Omental fat pad (tissue), 4 donors: ENCODE data around the gene TOM1L2. TPM values are rescaled to one million over a fixed set of nuclear protein-coding genes. Genes with fewer than 3 reads are reported as not detected.

Experiments
- ATAC-seq: fragments of 150-250 bp; one replicate; pipeline ENCODE4 v1.9.1; 2016; ENCODE audit warnings: mild to moderate bottlenecking, moderate library complexity; ENCODE audit not compliant: low FRiP score
- DNase-seq: peaks from one replicate; pipeline ENCODE4 v3.0.0-alpha.2; 2019; ENCODE audit warnings: low spot score
- total RNA-seq, 4 donors: library from RNA; depleted of rRNA; stranded (reverse); fragments of >200 nt; gene quantifications; one replicate each; pipeline ENCODE4 v1.1.0, GENCODE V29; 2016
- TF ChIP-seq, protein P1 (sequence below), 3 donors: fragments of 450-650 bp; IDR thresholded peaks; one replicate each; pipeline ENCODE4 v1.5.1; 2016 to 2017; ENCODE audit warnings: antibody characterized with exemption in 3 of 3, mild to moderate bottlenecking in 3 of 3, moderate library complexity in 2 of 3

Gene TOM1L2
- total RNA-seq, 4 donors from 2014 or later, result 25.9 to 30.3 (median 27.6) TPM

DNA sequence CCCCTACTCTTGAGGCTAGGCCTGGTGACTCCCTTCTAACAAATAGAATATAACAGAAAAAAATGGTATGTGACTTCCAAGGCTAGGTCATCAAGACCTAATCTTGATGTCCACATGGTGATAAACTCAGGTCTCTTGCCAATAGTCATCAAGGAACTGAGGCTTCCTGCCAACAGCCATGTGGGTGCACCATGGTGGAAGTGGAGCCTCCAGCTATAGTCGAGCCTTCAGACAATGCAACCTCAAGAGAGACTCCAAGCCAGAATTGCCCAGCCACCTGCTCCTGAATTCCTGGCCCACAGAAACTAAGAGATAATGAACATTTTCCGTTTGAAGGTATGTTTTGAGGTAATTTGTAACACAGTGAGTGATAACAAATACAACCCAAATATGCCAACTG, 79.5 kb downstream of the TOM1L2 start:
- DNase-seq, result no peak
- ATAC-seq, result no peak
- TF ChIP-seq, protein P1, sequence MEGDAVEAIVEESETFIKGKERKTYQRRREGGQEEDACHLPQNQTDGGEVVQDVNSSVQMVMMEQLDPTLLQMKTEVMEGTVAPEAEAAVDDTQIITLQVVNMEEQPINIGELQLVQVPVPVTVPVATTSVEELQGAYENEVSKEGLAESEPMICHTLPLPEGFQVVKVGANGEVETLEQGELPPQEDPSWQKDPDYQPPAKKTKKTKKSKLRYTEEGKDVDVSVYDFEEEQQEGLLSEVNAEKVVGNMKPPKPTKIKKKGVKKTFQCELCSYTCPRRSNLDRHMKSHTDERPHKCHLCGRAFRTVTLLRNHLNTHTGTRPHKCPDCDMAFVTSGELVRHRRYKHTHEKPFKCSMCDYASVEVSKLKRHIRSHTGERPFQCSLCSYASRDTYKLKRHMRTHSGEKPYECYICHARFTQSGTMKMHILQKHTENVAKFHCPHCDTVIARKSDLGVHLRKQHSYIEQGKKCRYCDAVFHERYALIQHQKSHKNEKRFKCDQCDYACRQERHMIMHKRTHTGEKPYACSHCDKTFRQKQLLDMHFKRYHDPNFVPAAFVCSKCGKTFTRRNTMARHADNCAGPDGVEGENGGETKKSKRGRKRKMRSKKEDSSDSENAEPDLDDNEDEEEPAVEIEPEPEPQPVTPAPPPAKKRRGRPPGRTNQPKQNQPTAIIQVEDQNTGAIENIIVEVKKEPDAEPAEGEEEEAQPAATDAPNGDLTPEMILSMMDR (IDR thresholded peaks at IDR 0.05), result no peak

DNA sequence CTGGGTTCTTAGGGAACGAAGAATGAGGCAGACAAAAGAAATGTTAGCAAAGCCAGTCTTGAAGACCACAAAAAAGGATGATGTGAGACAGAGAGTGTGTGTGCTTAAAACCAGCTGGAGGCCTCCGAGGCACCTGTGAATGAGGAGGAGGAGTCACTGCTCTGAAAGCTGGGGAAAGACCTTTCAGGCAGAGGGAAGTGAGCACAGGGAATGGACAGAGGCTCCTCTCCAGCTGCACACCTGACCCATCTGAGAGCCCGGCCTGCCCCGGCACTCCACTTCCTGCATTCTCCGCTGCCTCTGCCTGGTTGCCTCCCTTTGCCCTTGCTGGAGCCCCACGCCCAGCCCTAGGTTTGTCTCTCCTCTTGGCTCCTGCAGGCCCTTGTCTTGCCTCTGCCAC, 80.2 kb downstream of the TOM1L2 start:
- TF ChIP-seq, protein P1 (IDR thresholded peaks at IDR 0.05), result no peak
- ATAC-seq (no peak), DNase-seq (no peak)

DNA sequence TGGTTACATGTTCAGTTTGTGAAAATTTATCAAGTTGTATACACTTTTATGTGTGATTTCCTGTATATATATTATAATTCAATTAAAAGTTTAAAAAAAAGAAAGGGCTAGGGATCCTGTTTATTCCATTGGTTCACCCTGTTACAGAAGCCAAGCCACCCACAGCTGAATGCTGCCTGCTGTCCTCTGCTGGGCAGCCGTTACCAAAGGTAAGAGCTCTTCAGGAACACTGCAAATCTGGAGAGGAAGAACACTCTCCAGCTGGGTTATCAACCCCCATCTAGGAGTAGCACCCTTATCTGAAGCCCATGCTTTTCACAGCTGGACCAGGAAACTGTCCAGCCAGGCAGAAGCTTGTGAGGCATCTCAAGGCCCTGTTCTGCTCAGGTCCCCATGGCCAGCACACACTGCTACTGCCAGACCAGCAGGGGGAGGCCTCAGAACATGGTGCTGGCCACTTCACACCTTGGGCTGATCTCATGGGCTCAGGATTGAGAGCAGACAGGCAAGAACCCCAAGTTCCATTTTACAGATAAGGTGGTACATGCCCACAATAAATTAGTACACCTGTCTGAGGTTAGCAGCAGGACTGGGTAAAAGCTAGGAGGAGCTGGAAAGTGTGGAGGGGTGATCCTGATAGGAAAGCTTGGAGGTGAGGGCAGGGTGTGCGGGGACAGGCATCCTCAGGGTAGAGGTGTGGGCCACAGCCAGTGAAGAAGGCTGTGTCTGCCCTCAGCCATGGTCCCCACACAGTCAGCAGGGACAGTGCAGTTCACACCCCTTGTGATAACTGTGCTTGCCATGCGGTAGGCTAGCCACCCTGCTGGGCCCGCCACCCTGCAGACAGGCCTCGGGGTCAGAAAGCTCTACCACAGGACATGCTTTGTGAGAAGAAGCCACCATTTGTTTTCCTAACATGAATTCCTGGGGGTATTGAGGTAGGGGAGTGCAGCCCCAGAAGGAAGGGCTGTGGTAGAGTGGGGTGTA, 81.1 kb downstream of the TOM1L2 start:
- no peak for DNase-seq
- ATAC-seq, result peak; percentile 81

DNA sequence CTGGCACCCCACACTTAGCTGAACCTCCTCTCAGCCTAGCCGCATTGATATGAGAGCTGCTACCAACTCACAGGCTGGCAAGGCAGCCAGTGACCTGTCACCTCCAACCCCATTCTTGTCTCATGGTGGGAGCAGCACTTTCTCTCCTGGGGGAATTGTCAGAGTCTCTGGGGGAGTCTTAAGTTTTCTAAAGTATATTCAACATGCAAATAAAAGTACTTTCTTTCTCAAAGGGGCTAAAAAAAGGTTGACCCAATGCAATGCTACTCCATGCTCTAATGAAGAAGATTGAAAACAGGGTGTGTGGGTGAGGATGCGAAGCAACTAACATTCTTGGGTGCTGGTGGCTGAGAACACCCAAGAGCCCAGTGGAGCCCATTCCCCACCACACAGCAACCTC, 82.3 kb downstream of the TOM1L2 start:
- no peak for DNase-seq
- no peak for ATAC-seq
- TF ChIP-seq, protein P1 (IDR thresholded peaks at IDR 0.05), result no peak

More for the DNA sequence above, 81.1 kb downstream of the TOM1L2 start:
- TF ChIP-seq, protein P1 (IDR thresholded peaks at IDR 0.05), result peak in 1 of 3 donors; percentile 16

DNA sequence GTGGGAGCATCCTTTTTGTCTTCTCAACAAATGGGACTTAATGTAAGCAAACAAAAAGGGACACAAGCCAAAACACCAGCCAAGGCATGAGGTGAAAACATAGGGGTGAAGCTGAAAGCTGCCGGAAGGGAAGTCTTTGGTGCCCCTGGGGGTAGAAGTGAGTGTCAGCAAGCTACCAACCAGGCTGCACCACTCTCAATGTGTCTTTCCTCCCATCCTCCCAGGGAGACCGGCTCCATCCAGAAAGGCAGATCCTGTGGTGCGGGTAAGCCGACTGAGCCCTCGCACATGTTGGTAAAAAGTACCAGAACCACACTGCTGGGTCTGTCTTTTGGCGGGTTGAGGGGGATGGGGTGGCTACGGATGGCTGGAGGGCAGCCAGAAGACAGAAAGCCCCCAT, 83.4 kb downstream of the TOM1L2 start:
- TF ChIP-seq, protein P1 (IDR thresholded peaks at IDR 0.05), result no peak
- no peak for ATAC-seq
- DNase-seq, result no peak

DNA sequence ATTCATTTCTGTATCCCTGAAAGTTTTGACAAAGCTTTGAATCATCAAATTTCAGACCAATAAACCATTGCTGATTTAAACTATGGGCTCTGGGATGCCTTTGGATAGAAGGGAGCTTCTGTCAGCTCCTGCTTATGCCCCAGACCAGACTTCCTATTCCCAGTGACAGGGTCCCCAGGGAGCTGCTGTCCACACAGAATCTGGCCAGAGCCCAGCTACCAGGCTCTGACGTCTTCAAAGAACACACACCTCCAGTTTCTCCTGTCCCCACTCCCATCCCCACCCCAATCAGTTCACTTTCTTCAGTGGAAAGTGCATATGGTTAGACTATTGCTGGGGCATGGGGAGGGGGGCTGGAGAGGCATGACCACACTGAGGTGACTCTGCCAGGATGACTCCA, 83.8 kb downstream of the TOM1L2 start:
- TF ChIP-seq, protein P1 (IDR thresholded peaks at IDR 0.05), result no peak
- DNase-seq (no peak), ATAC-seq (no peak)
